Activated CD4-positive, alpha-beta T cell treated with anti-CD3 and anti-CD28 coated beads for 24 hours (primary cell): ENCODE results near the gene NBPF9.
"Not testable (repeated sequence)": the region's sequence is repeated elsewhere in the genome, so short reads cannot be mapped to it uniquely, and the experiment has no call there.

ENCODE experiments used
- DNase-seq, 2 donors: peaks; one replicate each; pipeline ENCODE4 v3.0.0-alpha.2; 2020; ENCODE audit warnings: low read depth in 2 of 2

NBPF9 gene

GRCh38 chr1:149015522-149015921 is 87.8 kb downstream of the NBPF9 start:
- DNase-seq = not testable (repeated sequence)

- not testable (repeated sequence) for DNase-seq
Measured at GRCh38 chr1:149013513-149013912, 89.8 kb downstream of the NBPF9 start.

- not testable (repeated sequence) for DNase-seq
Measured at GRCh38 chr1:149012599-149012998, 90.8 kb downstream of the NBPF9 start.

- DNase-seq = not testable (repeated sequence)
Measured at GRCh38 chr1:149009761-149010160, 93.6 kb downstream of the NBPF9 start.

- not testable (repeated sequence) for DNase-seq
Measured at GRCh38 chr1:149008769-149009168, 94.6 kb downstream of the NBPF9 start.

GRCh38 chr1:149008326-149008725 is 95.0 kb downstream of the NBPF9 start:
- DNase-seq = not testable (repeated sequence)
